SK-N-SH (cell line): Measurements from ENCODE around the gene ANTKMT.

Experiments used
- CTCF ChIP-seq: fragments of 200-600 bp; sonication (generic); IDR thresholded peaks from 2 replicates; pipeline ENCODE4 v1.6.1; 2017; ENCODE audit warnings: antibody characterized with exemption, mild to moderate bottlenecking, moderate library complexity
- EZH2phosphoT487 ChIP-seq: fragments of 200-600 bp; sonication (generic); IDR thresholded peaks from 2 replicates; pipeline ENCODE4 v1.6.1; 2017; ENCODE audit warnings: low read depth, mixed run types, mild to moderate bottlenecking, antibody characterized with exemption, moderate library complexity, borderline replicate concordance
- FOXM1 ChIP-seq: IDR thresholded peaks from 2 replicates; pipeline ENCODE4 v1.4.0; 2012; ENCODE audit warnings: low read depth, mild to moderate bottlenecking
- GATA2 ChIP-seq: sonication (generic); formaldehyde crosslinking; IDR thresholded peaks from 2 replicates; pipeline ENCODE4 v1.5.0; 2020; ENCODE audit warnings: mild to moderate bottlenecking, missing genetic modification reagents
- POLR2AphosphoS5 ChIP-seq: IDR thresholded peaks from 2 replicates; pipeline ENCODE4 v1.6.1; 2012; ENCODE audit warnings: low read depth, low read length
- RAD21 ChIP-seq: IDR thresholded peaks from 2 replicates; pipeline ENCODE4 v1.6.1; 2012; ENCODE audit warnings: mild to moderate bottlenecking, low read length
- TAF1 ChIP-seq: IDR thresholded peaks from 2 replicates; pipeline ENCODE4 v1.6.1; 2012; ENCODE audit warnings: low read depth, mild to moderate bottlenecking, low read length, moderate library complexity, borderline replicate concordance

GRCh38 chr16:694187-694862 is 26.6 kb upstream of the ANTKMT start:
- TF ChIP-seq CTCF, result no peak
- no peak for TF ChIP-seq GATA2 (CRISPR knock-in tag)
- TF ChIP-seq POLR2AphosphoS5, result no peak
- no peak for TF ChIP-seq TAF1
- no peak for TF ChIP-seq EZH2phosphoT487
- no peak for TF ChIP-seq FOXM1
- TF ChIP-seq RAD21, result no peak
